GM12878 (cell line): Measurements from ENCODE around the gene PLA2G5. TPM values are rescaled to one million over a fixed set of nuclear protein-coding genes. Genes with fewer than 3 reads are reported as not detected.

Experiments
- CHD1 ChIP-seq: IDR thresholded peaks from 2 replicates; pipeline ENCODE4 v1.6.1; 2012; ENCODE audit warnings: low read depth, low read length, improper control_type of control experiment
- EED ChIP-seq: sonication (generic); IDR thresholded peaks from 2 replicates; pipeline ENCODE4 v1.6.1; 2016; ENCODE audit warnings: antibody characterized with exemption, low read depth
- EP300 ChIP-seq, 2 experiments: fragments of 150-350 bp in 1 of 2; IDR thresholded peaks; 2 replicates each; pipeline ENCODE4 v1.6.1; 2011 to 2012; ENCODE audit warnings: low read depth in 2 of 2, low read length in 2 of 2, borderline replicate concordance in 1 of 2, improper control_type of control experiment in 1 of 2, inconsistent platforms in 1 of 2; ENCODE audit not compliant: control insufficient read depth in 1 of 2
- FOXK2 ChIP-seq: fragments of 450-650 bp; IDR thresholded peaks from 2 replicates; pipeline ENCODE4 v1.6.1; 2017; ENCODE audit warnings: mild to moderate bottlenecking, moderate library complexity
- HSF1 ChIP-seq: fragments of 150-350 bp; IDR thresholded peaks from 2 replicates; pipeline ENCODE4 v1.6.1; 2014; ENCODE audit warnings: mild to moderate bottlenecking, low read depth, low read length
- IKZF1 ChIP-seq: fragments of 450-650 bp; conservative IDR thresholded peaks from 2 replicates; pipeline ENCODE4 v1.6.1; 2017; ENCODE audit warnings: antibody characterized with exemption, mild to moderate bottlenecking
- JUNB ChIP-seq: IDR thresholded peaks from 2 replicates; pipeline ENCODE4 v1.6.1; 2016; ENCODE audit warnings: antibody characterized with exemption, mild to moderate bottlenecking
- NBN ChIP-seq: fragments of 450-650 bp; IDR thresholded peaks from 2 replicates; pipeline ENCODE4 v1.6.1; 2016
- PBX3 ChIP-seq: IDR thresholded peaks from 2 replicates; pipeline ENCODE4 v1.6.1; 2011; ENCODE audit warnings: mild to moderate bottlenecking, low read depth, low read length, moderate library complexity; ENCODE audit not compliant: insufficient replicate concordance
- PML ChIP-seq: IDR thresholded peaks from 2 replicates; pipeline ENCODE4 v1.6.1; 2012; ENCODE audit warnings: low read length, inconsistent platforms
- POLR2AphosphoS2 ChIP-seq: IDR thresholded peaks from 2 replicates; pipeline ENCODE4 v1.6.1; 2011; ENCODE audit warnings: low read depth, mild to moderate bottlenecking, low read length, improper control_type of control experiment, moderate library complexity
- RBBP5 ChIP-seq: fragments of 200-600 bp; sonication (generic); conservative IDR thresholded peaks from 2 replicates; pipeline ENCODE4 v1.6.1; 2016
- SIN3A ChIP-seq: IDR thresholded peaks from 2 replicates; pipeline ENCODE4 v1.6.1; 2012; ENCODE audit warnings: low read depth, low read length, improper control_type of control experiment
- SKIL ChIP-seq: fragments of 450-650 bp; IDR thresholded peaks from 2 replicates; pipeline ENCODE4 v1.6.1; 2017; ENCODE audit warnings: mild to moderate bottlenecking, low read depth, inconsistent platforms; ENCODE audit not compliant: poor library complexity, severe bottlenecking
- STAT3 ChIP-seq: IDR thresholded peaks from 2 replicates; pipeline ENCODE4 v1.6.1; 2011; ENCODE audit warnings: low read depth, low read length, improper control_type of control experiment
- TCF3 ChIP-seq: IDR thresholded peaks from 2 replicates; pipeline ENCODE4 v1.6.1; 2012; ENCODE audit warnings: low read depth, mild to moderate bottlenecking, low read length, borderline replicate concordance; ENCODE audit not compliant: insufficient read depth
- ZBED1 ChIP-seq: IDR thresholded peaks from 2 replicates; pipeline ENCODE4 v1.6.1; 2016; ENCODE audit warnings: borderline replicate concordance
- ZZZ3 ChIP-seq: IDR thresholded peaks from 2 replicates; pipeline ENCODE4 v1.6.1; 2011; ENCODE audit warnings: low read depth; ENCODE audit not compliant: control insufficient read depth, insufficient read length
- polyA plus RNA-seq, 11 experiments: library from polyadenylated mRNA; depleted of rRNA in 4 of 11; unstranded in 6 of 11; stranded (reverse) in 5 of 11; fragments of >200 nt; fragmentation: Nextera tagmentation in 4 of 11; fragmentation: Illumina TruSeq in 1 of 11; extraction: Ambion mirVana in 4 of 11; extraction: Trizol in 1 of 11; gene quantifications; 1 replicate in 1 of 11; 2 replicates in 10 of 11; pipeline versions ENCODE4 v1.2.1 to v1.2.3, GENCODE V29; 2011 to 2016; ENCODE audit warnings: inconsistent platforms in 2 of 11, missing spikeins in 2 of 11, low read depth in 1 of 11
- total RNA-seq, 4 experiments: library from RNA; depleted of rRNA in 3 of 4; stranded (reverse); fragments of >200 nt in 3 of 4; fragmentation: Illumina TruSeq in 1 of 4; extraction: Trizol in 1 of 4; gene quantifications; 2 replicates each; pipeline versions ENCODE4 v1.2.1 to v1.2.3, GENCODE V29; 2013 to 2021
- TF ChIP-seq, protein P1 (sequence below): IDR thresholded peaks from 2 replicates; pipeline ENCODE4 v1.6.1; 2011; ENCODE audit warnings: borderline replicate concordance, low read depth, mild to moderate bottlenecking, moderate library complexity, low read length; ENCODE audit not compliant: insufficient read depth, poor library complexity, severe bottlenecking
- TF ChIP-seq, protein P2 (sequence below): fragments of 450-650 bp; formaldehyde crosslinking; IDR thresholded peaks from 2 replicates; pipeline ENCODE4 v1.4.0; 2020; ENCODE audit warnings: mild to moderate bottlenecking, moderate library complexity

The PLA2G5 gene
- total and polyA plus RNA-seq, 10 of the 15 experiments (the other 5 are each of a cell fraction or from before 2014, with no cell fraction given): 0.10 to 0.19 (median 0.17) TPM; not detected in 7

DNA sequence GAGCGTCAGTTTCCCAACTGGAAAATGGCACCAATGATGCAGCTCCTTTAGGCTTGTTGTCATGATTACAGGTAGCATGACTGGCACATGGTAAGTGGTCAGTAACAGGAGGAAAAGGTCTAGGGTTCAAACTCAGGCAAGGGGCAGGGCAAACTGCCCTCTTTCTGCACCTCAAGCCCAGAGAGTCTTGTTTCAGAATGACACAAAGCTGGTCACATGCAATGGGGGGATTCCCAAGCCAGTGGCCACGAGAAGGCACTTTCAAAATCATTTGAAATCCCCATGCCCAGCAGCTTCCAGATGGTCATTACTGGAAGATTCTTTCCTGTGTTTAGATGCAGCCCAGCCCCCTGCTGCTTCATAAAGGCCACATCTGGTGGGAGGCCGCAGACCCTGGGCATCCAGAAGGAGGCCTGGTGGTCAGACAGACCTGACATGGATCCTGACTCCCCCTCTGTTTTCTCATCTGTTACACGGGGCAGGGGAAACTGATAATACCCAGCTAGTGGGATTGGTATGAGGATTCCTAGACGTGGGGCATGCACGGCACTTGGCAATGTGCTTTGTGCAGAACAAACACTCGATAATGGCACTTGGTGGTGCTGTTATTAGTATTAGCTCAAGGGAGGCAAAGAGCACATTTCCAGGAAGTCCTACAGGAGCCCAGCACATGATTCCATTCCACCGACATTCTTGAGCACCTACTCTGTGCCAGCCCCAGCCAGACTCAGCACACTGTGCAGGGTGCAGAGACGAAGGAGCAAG lies 56.2 kb downstream of the PLA2G5 start (continued):
- TF ChIP-seq CHD1 (no peak), FOXK2 (no peak), EED (peak; percentile 92), PBX3 (no peak), EP300 (IDR thresholded peaks at IDR 0.05; ENCODE audit: borderline replicate concordance in 1 of 2, control insufficient read depth in 1 of 2, low read depth in 2 of 2, low read length in 2 of 2) (peak; percentile 81 to 86; a peak in 3 of 4 replicates), IKZF1 (peak; percentile 91), STAT3 (peak; percentile 55; the same call in 1 of the 2 replicates), ZZZ3 (no peak), NBN (peak; percentile 74), SKIL (peak; percentile 81), ZBED1 (no peak), HSF1 (no peak), POLR2AphosphoS2 (no peak), PML (no peak), TCF3 (no peak), RBBP5 (no peak), JUNB (peak; percentile 84), SIN3A (no peak)
- TF ChIP-seq, protein P1, sequence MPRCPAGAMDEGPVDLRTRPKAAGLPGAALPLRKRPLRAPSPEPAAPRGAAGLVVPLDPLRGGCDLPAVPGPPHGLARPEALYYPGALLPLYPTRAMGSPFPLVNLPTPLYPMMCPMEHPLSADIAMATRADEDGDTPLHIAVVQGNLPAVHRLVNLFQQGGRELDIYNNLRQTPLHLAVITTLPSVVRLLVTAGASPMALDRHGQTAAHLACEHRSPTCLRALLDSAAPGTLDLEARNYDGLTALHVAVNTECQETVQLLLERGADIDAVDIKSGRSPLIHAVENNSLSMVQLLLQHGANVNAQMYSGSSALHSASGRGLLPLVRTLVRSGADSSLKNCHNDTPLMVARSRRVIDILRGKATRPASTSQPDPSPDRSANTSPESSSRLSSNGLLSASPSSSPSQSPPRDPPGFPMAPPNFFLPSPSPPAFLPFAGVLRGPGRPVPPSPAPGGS: peak; percentile 55
- TF ChIP-seq, protein P2, sequence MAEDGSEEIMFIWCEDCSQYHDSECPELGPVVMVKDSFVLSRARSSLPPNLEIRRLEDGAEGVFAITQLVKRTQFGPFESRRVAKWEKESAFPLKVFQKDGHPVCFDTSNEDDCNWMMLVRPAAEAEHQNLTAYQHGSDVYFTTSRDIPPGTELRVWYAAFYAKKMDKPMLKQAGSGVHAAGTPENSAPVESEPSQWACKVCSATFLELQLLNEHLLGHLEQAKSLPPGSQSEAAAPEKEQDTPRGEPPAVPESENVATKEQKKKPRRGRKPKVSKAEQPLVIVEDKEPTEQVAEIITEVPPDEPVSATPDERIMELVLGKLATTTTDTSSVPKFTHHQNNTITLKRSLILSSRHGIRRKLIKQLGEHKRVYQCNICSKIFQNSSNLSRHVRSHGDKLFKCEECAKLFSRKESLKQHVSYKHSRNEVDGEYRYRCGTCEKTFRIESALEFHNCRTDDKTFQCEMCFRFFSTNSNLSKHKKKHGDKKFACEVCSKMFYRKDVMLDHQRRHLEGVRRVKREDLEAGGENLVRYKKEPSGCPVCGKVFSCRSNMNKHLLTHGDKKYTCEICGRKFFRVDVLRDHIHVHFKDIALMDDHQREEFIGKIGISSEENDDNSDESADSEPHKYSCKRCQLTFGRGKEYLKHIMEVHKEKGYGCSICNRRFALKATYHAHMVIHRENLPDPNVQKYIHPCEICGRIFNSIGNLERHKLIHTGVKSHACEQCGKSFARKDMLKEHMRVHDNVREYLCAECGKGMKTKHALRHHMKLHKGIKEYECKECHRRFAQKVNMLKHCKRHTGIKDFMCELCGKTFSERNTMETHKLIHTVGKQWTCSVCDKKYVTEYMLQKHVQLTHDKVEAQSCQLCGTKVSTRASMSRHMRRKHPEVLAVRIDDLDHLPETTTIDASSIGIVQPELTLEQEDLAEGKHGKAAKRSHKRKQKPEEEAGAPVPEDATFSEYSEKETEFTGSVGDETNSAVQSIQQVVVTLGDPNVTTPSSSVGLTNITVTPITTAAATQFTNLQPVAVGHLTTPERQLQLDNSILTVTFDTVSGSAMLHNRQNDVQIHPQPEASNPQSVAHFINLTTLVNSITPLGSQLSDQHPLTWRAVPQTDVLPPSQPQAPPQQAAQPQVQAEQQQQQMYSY (CRISPR knock-in tag): no peak
